WTC11 (cell line): ENCODE results near the gene CGB3. TPM values are rescaled to one million over a fixed set of nuclear protein-coding genes. Genes with fewer than 3 reads are reported as not detected.
A peak's percentile ranks its signal among the peaks of the same experiment; 100 is the strongest.

Experiments used
- ATAC-seq: fragments of 200-7000 bp; cut with Tn5 transposase; 2 replicates; pipeline ENCODE4 v1.10.0; 2021; ENCODE audit warnings: mild to moderate bottlenecking, moderate library complexity
- CTCF ChIA-PET: fragments of 300-600 bp; sonication (Branson Sonifier 250); formaldehyde crosslinking; loops from one replicate; lab custom pipeline; 2021; ENCODE audit warnings: antibody characterized with exemption; lab: Charles Lee
- POLR2A ChIA-PET: fragments of 350-600 bp; sonication (Branson Sonifier 250); formaldehyde crosslinking; loops from one replicate; lab custom pipeline; 2021; ENCODE audit warnings: antibody characterized with exemption; lab: Charles Lee
- DNase-seq: peaks from one replicate; pipeline ENCODE4 v3.0.0; 2021; ENCODE audit warnings: low spot score
- H3K27ac Mint-ChIP-seq: 2 replicates; pipeline ENCODE4 v1.8.0; 2021; ENCODE audit warnings: mixed read lengths
- H3K27me3 Mint-ChIP-seq: 2 replicates; pipeline ENCODE4 v1.8.0; 2021; ENCODE audit warnings: low read depth, mild to moderate bottlenecking, moderate library complexity, mixed read lengths
- H3K36me3 Mint-ChIP-seq: 2 replicates; pipeline ENCODE4 v1.8.0; 2021; ENCODE audit warnings: mixed read lengths
- H3K4me1 Mint-ChIP-seq: 2 replicates; pipeline ENCODE4 v1.8.0; 2022; ENCODE audit warnings: mixed read lengths
- H3K4me3 Mint-ChIP-seq: 2 replicates; pipeline ENCODE4 v1.8.0; 2021; ENCODE audit warnings: mild to moderate bottlenecking, moderate library complexity, mixed read lengths
- H3K9me3 Mint-ChIP-seq: 2 replicates; pipeline ENCODE4 v1.8.0; 2021; ENCODE audit warnings: mixed read lengths
- CREB1 ChIP-seq: sonication (generic); formaldehyde crosslinking; IDR thresholded peaks from 2 replicates; pipeline ENCODE4 v1.8.0; 2023; ENCODE audit warnings: mild to moderate bottlenecking, missing genetic modification reagents
- FOXJ3 ChIP-seq: sonication (generic); formaldehyde crosslinking; IDR thresholded peaks from 2 replicates; pipeline ENCODE4 v1.9.0; 2021; ENCODE audit warnings: missing genetic modification reagents, mild to moderate bottlenecking, borderline replicate concordance
- IRF2 ChIP-seq: sonication (generic); formaldehyde crosslinking; IDR thresholded peaks from 2 replicates; pipeline ENCODE4 v1.8.0; 2022; ENCODE audit warnings: low read depth, missing genetic modification reagents, borderline replicate concordance
- NFE2L1 ChIP-seq: sonication (generic); formaldehyde crosslinking; IDR thresholded peaks from 2 replicates; pipeline ENCODE4 v1.8.1; 2023; ENCODE audit warnings: missing genetic modification reagents
- NFYB ChIP-seq: sonication (generic); formaldehyde crosslinking; conservative IDR thresholded peaks from 2 replicates; pipeline ENCODE4 v1.8.0; 2022; ENCODE audit warnings: low read depth, missing genetic modification reagents
- NR3C1 ChIP-seq: sonication (generic); formaldehyde crosslinking; conservative IDR thresholded peaks from 2 replicates; pipeline ENCODE4 v1.8.1; 2023; ENCODE audit warnings: low read depth, mild to moderate bottlenecking, missing genetic modification reagents
- RORB ChIP-seq: fragments of 250-450 bp; sonication (Bioruptor Pico); IDR thresholded peaks from 2 replicates; pipeline ENCODE4 v1.9.0; 2021; ENCODE audit warnings: mild to moderate bottlenecking
- SMAD4 ChIP-seq: sonication (generic); formaldehyde crosslinking; IDR thresholded peaks from 2 replicates; pipeline ENCODE4 v1.8.0; 2022; ENCODE audit warnings: mild to moderate bottlenecking, missing genetic modification reagents
- SOX15 ChIP-seq: fragments of 250-450 bp; sonication (Bioruptor Pico); IDR thresholded peaks from 2 replicates; pipeline ENCODE4 v1.9.0; 2021; ENCODE audit warnings: mild to moderate bottlenecking
- TEAD1 ChIP-seq: sonication (generic); formaldehyde crosslinking; IDR thresholded peaks from 2 replicates; pipeline ENCODE4 v1.8.0; 2022; ENCODE audit warnings: mild to moderate bottlenecking, missing genetic modification reagents
- TP53 ChIP-seq: sonication (generic); formaldehyde crosslinking; IDR thresholded peaks from 2 replicates; pipeline ENCODE4 v1.8.1; 2023; ENCODE audit warnings: mild to moderate bottlenecking, missing genetic modification reagents
- ZBTB21 ChIP-seq: sonication (generic); formaldehyde crosslinking; IDR thresholded peaks from 2 replicates; pipeline ENCODE4 v1.8.1; 2023; ENCODE audit warnings: mild to moderate bottlenecking, missing genetic modification reagents, borderline replicate concordance
- ZNF219 ChIP-seq: sonication (generic); formaldehyde crosslinking; IDR thresholded peaks from 2 replicates; pipeline ENCODE4 v1.8.0; 2023; ENCODE audit warnings: missing genetic modification reagents, mild to moderate bottlenecking, borderline replicate concordance
- ZNF317 ChIP-seq: sonication (generic); formaldehyde crosslinking; IDR thresholded peaks from 2 replicates; pipeline ENCODE4 v1.8.1; 2023; ENCODE audit warnings: low read depth, mild to moderate bottlenecking, moderate library complexity, missing genetic modification reagents, borderline replicate concordance
- total RNA-seq: library from RNA; stranded (reverse); gene quantifications from 3 replicates; pipeline ENCODE4 v1.2.3, GENCODE V29; 2021
- TF ChIP-seq, protein P1 (sequence below): sonication (generic); formaldehyde crosslinking; IDR thresholded peaks from 2 replicates; pipeline ENCODE4 v1.8.1; 2022; ENCODE audit warnings: missing genetic modification reagents, borderline replicate concordance
- TF ChIP-seq, protein P2 (sequence below): sonication (generic); formaldehyde crosslinking; IDR thresholded peaks from 2 replicates; pipeline ENCODE4 v1.8.1; 2023; ENCODE audit warnings: mild to moderate bottlenecking, missing genetic modification reagents, borderline replicate concordance
- TF ChIP-seq, protein P3 (sequence below): fragments of 250-450 bp; sonication (Bioruptor Pico); IDR thresholded peaks from 2 replicates; pipeline ENCODE4 v1.9.0; 2021; ENCODE audit warnings: mild to moderate bottlenecking
- TF ChIP-seq, protein P4 (sequence below): fragments of 250-450 bp; sonication (Bioruptor Pico); IDR thresholded peaks from 2 replicates; pipeline ENCODE4 v2.1.2; 2022; ENCODE audit warnings: mild to moderate bottlenecking, moderate library complexity
- TF ChIP-seq, protein P5 (sequence below): sonication (generic); formaldehyde crosslinking; IDR thresholded peaks from 2 replicates; pipeline ENCODE4 v1.8.1; 2023; ENCODE audit warnings: mild to moderate bottlenecking, missing genetic modification reagents
- TF ChIP-seq, protein P6 (sequence below): fragments of 250-450 bp; sonication (Bioruptor Pico); IDR thresholded peaks from 2 replicates; pipeline ENCODE4 v1.9.0; 2021; ENCODE audit warnings: mild to moderate bottlenecking
- TF ChIP-seq, protein P7 (sequence below): fragments of 250-450 bp; sonication (Bioruptor Pico); conservative IDR thresholded peaks from 2 replicates; pipeline ENCODE4 v1.9.0; 2021; ENCODE audit warnings: mild to moderate bottlenecking

Gene CGB3
- total RNA-seq, 1 experiment from 2014 or later, result not detected

DNA sequence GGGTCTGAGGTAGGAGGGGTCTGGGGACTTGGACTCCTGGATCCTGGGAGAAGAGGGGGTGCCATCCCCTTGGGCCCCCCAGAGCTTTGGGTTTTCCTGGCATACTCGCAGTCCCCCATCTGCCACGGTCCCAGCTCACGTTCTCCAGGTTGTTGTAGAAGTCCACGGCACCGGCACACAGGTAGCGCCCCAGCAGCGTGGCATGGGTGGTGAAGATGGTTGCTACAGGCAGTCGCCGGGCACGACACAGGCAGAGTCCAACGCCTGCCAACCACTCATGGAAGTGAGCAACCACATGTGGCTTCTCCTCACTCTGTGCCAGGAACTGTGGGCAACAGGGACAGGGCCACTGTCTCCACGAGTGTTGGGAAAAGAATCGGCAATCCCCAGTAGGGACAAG is 38.4 kb downstream of the CGB3 start:
- TF ChIP-seq, protein P1, sequence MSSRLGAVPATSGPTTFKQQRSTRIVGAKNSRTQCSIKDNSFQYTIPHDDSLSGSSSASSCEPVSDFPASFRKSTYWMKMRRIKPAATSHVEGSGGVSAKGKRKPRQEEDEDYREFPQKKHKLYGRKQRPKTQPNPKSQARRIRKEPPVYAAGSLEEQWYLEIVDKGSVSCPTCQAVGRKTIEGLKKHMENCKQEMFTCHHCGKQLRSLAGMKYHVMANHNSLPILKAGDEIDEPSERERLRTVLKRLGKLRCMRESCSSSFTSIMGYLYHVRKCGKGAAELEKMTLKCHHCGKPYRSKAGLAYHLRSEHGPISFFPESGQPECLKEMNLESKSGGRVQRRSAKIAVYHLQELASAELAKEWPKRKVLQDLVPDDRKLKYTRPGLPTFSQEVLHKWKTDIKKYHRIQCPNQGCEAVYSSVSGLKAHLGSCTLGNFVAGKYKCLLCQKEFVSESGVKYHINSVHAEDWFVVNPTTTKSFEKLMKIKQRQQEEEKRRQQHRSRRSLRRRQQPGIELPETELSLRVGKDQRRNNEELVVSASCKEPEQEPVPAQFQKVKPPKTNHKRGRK (CRISPR knock-in tag), result no peak
- no peak for TF ChIP-seq SOX15 (CRISPR knock-in tag)
- no peak for TF ChIP-seq ZNF317 (CRISPR knock-in tag)
- TF ChIP-seq, protein P2, sequence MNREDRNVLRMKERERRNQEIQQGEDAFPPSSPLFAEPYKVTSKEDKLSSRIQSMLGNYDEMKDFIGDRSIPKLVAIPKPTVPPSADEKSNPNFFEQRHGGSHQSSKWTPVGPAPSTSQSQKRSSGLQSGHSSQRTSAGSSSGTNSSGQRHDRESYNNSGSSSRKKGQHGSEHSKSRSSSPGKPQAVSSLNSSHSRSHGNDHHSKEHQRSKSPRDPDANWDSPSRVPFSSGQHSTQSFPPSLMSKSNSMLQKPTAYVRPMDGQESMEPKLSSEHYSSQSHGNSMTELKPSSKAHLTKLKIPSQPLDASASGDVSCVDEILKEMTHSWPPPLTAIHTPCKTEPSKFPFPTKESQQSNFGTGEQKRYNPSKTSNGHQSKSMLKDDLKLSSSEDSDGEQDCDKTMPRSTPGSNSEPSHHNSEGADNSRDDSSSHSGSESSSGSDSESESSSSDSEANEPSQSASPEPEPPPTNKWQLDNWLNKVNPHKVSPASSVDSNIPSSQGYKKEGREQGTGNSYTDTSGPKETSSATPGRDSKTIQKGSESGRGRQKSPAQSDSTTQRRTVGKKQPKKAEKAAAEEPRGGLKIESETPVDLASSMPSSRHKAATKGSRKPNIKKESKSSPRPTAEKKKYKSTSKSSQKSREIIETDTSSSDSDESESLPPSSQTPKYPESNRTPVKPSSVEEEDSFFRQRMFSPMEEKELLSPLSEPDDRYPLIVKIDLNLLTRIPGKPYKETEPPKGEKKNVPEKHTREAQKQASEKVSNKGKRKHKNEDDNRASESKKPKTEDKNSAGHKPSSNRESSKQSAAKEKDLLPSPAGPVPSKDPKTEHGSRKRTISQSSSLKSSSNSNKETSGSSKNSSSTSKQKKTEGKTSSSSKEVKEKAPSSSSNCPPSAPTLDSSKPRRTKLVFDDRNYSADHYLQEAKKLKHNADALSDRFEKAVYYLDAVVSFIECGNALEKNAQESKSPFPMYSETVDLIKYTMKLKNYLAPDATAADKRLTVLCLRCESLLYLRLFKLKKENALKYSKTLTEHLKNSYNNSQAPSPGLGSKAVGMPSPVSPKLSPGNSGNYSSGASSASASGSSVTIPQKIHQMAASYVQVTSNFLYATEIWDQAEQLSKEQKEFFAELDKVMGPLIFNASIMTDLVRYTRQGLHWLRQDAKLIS (CRISPR knock-in tag), result no peak
- TF ChIP-seq, protein P3, sequence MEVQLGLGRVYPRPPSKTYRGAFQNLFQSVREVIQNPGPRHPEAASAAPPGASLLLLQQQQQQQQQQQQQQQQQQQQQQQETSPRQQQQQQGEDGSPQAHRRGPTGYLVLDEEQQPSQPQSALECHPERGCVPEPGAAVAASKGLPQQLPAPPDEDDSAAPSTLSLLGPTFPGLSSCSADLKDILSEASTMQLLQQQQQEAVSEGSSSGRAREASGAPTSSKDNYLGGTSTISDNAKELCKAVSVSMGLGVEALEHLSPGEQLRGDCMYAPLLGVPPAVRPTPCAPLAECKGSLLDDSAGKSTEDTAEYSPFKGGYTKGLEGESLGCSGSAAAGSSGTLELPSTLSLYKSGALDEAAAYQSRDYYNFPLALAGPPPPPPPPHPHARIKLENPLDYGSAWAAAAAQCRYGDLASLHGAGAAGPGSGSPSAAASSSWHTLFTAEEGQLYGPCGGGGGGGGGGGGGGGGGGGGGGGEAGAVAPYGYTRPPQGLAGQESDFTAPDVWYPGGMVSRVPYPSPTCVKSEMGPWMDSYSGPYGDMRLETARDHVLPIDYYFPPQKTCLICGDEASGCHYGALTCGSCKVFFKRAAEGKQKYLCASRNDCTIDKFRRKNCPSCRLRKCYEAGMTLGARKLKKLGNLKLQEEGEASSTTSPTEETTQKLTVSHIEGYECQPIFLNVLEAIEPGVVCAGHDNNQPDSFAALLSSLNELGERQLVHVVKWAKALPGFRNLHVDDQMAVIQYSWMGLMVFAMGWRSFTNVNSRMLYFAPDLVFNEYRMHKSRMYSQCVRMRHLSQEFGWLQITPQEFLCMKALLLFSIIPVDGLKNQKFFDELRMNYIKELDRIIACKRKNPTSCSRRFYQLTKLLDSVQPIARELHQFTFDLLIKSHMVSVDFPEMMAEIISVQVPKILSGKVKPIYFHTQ (CRISPR knock-in tag), result no peak
- TF ChIP-seq TP53 (CRISPR knock-in tag), result no peak
- TF ChIP-seq RORB (CRISPR knock-in tag), result no peak
- no peak for TF ChIP-seq NFE2L1 (CRISPR knock-in tag)
- POLR2A ChIA-PET, result interaction anchor here (0.6 kb wide), 1 partner anchor 117 kb away, joined by 3 read pairs; the partner anchor contains the start of gene PLEKHA4
- Mint-ChIP-seq H3K9me3 (no peaks in the 10 kb centered on the region), H3K27me3 (no peaks in the 10 kb centered on the region), H3K36me3 (peaks cover 46% of the 10 kb centered on the region), H3K27ac (no peak overlapping the region), H3K4me1 (peaks cover 7% of the 10 kb centered on the region), H3K4me3 (no peak overlapping the region)
- CTCF ChIA-PET, result interaction anchor here (1.5 to 4.2 kb wide), 4 partner anchors 7 to 225 kb away, joined by 5 to 49 read pairs (median 16); partner anchors contain the start of genes GYS1 and RUVBL2
- DNase-seq, result no peak
- no peak for ATAC-seq

DNA sequence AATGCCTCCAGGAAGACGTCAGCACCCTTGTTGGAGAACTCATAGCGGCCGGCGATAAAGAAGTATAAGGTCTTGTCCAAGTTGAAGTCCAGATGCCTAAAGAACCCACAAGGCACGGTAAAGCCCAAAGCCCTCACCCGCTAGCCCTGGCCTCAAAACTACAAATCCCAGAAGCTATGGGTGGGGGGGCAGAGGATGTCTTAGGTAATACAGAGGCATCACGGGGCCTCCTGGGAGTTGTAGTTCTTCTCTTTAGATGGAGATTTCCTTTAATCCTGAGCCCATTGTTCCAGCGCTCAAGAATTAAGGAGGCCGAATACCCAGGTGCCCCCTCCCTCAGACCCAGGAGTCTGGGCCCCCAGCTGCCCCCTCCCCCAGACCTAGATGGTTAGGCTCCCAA is 41.9 kb downstream of the CGB3 start:
- H3K4me3 Mint-ChIP-seq, result no peak overlapping the region
- ATAC-seq (peak; percentile 49), DNase-seq (no peak)
- no peaks in the 10 kb centered on the region for H3K27me3 Mint-ChIP-seq
- peaks cover 40% of the 10 kb centered on the region for H3K36me3 Mint-ChIP-seq
- POLR2A ChIA-PET, result no interaction called here
- CTCF ChIA-PET, result interaction anchor here (2.7 to 4.0 kb wide), 3 partner anchors 11 to 18 kb away, joined by 16 to 49 read pairs (median 33); partner anchors contain the start of genes GYS1 and RUVBL2
- H3K4me1 Mint-ChIP-seq, result no peaks in the 10 kb centered on the region
- H3K27ac Mint-ChIP-seq, result no peak overlapping the region
- H3K9me3 Mint-ChIP-seq, result no peaks in the 10 kb centered on the region
- TF ChIP-seq CREB1 (CRISPR knock-in tag) (no peak), IRF2 (CRISPR knock-in tag) (no peak), NFYB (CRISPR knock-in tag) (no peak), ZBTB21 (CRISPR knock-in tag) (no peak), ZNF219 (CRISPR knock-in tag) (no peak), SMAD4 (CRISPR knock-in tag) (no peak), FOXJ3 (CRISPR knock-in tag) (no peak), NR3C1 (CRISPR knock-in tag) (no peak), TEAD1 (CRISPR knock-in tag) (no peak)
- TF ChIP-seq, protein P4, sequence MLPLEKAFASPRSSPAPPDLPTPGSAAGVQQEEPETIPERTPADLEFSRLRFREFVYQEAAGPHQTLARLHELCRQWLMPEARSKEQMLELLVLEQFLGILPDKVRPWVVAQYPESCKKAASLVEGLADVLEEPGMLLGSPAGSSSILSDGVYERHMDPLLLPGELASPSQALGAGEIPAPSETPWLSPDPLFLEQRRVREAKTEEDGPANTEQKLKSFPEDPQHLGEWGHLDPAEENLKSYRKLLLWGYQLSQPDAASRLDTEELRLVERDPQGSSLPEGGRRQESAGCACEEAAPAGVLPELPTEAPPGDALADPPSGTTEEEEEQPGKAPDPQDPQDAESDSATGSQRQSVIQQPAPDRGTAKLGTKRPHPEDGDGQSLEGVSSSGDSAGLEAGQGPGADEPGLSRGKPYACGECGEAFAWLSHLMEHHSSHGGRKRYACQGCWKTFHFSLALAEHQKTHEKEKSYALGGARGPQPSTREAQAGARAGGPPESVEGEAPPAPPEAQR, result no peak
- TF ChIP-seq, protein P5, sequence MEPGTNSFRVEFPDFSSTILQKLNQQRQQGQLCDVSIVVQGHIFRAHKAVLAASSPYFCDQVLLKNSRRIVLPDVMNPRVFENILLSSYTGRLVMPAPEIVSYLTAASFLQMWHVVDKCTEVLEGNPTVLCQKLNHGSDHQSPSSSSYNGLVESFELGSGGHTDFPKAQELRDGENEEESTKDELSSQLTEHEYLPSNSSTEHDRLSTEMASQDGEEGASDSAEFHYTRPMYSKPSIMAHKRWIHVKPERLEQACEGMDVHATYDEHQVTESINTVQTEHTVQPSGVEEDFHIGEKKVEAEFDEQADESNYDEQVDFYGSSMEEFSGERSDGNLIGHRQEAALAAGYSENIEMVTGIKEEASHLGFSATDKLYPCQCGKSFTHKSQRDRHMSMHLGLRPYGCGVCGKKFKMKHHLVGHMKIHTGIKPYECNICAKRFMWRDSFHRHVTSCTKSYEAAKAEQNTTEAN (CRISPR knock-in tag), result no peak
- TF ChIP-seq, protein P6, sequence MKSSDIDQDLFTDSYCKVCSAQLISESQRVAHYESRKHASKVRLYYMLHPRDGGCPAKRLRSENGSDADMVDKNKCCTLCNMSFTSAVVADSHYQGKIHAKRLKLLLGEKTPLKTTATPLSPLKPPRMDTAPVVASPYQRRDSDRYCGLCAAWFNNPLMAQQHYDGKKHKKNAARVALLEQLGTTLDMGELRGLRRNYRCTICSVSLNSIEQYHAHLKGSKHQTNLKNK (CRISPR knock-in tag), result no peak
- TF ChIP-seq, protein P7, sequence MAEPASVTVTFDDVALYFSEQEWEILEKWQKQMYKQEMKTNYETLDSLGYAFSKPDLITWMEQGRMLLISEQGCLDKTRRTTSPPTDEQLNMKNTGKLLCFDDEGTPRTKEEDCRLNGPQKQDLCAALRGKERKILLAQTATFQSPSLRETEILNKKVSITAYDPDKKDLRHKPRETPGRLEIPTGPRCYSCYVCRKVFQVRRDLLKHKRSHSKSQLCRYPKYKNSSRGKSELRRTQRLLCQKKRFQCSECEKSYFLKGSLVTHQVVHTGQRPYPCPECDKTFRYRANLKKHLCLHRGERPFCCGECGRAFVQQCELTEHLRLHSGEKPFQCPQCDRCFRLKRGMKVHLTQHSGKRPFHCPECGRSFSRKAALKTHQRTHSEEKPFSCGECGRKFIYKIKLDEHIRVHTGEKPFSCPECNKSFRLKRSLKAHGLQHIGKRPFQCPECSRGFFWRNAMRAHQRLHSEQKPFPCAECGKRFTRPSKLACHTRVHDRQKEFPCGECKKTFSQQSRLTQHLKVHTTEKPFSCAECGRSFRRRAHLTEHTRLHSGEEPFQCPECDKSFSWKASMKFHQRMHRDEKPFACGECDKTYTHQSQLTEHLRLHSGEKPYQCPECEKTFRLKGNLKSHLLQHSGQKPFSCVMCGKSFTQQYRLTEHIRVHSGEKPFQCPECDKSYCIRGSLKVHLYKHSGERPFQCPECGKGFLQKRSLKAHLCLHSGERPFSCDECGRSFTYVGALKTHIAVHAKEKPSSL (CRISPR knock-in tag), result no peak
